AG10803 (cell line): ENCODE measurements around the gene ERAS.
"Not testable (repeated sequence)": the region's sequence is repeated elsewhere in the genome, so short reads cannot be mapped to it uniquely, and the experiment has no call there.

ENCODE experiments used
- DNase-seq: peaks from one replicate; pipeline ENCODE4 v3.0.0; 2010; ENCODE audit warnings: low read depth
- H3K4me3 ChIP-seq: 2 replicates; pipeline ENCODE4 v1.5.1; 2011; ENCODE audit warnings: mild to moderate bottlenecking, low read length, control low read depth
- CTCF ChIP-seq: conservative IDR thresholded peaks from 2 replicates; pipeline ENCODE4 v1.5.1; 2011; ENCODE audit warnings: mild to moderate bottlenecking, low read length, control low read depth, inconsistent platforms

ERAS gene

DNA sequence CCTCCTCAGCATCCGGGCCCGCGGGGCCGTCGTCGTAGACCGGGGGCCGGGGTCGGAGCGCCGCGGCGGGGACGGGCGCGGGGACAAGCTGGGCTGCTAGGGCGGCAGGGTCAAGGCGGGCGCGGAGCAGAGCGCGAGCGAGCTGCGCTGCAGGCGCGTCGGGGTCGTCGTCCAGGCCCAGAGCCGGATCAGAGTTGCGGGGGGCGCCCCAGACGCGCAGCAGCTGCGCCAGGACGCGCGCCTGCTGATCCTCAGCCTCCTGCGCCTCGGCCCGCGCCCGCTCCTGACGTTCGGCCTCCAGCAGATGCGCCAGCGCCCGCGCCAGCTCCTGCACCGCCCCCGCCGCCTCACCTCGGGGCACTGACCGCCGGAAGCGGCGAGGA is 5.6 kb downstream of the ERAS start:
- DNase-seq = no peak
- no peak overlapping the region for H3K4me3 ChIP-seq
- TF ChIP-seq CTCF = no peak

DNA sequence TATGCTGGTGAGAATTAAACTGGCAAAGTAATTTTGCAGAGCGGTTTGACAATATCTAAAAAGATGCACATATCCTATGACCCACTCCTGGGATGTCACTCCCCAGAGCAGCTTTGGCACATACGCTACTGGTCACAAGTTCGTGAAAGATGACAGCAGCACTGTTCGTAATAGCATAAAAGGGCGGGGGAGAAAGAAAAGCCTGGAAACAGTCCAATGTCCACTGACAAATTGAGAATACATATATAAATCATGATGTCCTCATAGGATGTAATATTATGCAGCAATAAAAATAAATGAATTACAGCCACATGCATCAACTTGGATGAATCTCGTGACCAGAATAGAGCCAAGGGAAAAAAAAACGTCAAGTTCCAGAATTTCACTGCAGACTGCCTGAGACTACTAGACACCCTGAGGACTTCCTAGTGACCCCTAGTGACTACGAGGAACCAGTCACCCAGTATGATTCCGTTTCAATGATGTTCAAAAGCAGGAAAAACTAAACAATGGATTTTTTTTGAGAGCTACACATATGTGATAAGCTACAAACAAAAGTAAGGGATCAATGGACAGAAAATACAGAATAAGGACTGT is 7.3 kb downstream of the ERAS start:
- DNase-seq = no peak
- H3K4me3 ChIP-seq = no peak overlapping the region

GRCh38 chrX:48834383-48834709 is 8.0 kb downstream of the ERAS start:
- no peak for TF ChIP-seq CTCF
- no peak overlapping the region for H3K4me3 ChIP-seq
- DNase-seq = no peak

More for the DNA sequence above, 7.3 kb downstream of the ERAS start:
- no peak for TF ChIP-seq CTCF

GRCh38 chrX:48835524-48836329 is 9.4 kb downstream of the ERAS start, which contains the start of gene PCSK1N:
Gene PCSK1N (minus strand): TSS chrX:48835610. CDS start chrX:48835532, 78 bp downstream.
- no peak within 1 kb of the TSS for H3K4me3 ChIP-seq
- no peak for DNase-seq
- TF ChIP-seq CTCF = no peak

DNA sequence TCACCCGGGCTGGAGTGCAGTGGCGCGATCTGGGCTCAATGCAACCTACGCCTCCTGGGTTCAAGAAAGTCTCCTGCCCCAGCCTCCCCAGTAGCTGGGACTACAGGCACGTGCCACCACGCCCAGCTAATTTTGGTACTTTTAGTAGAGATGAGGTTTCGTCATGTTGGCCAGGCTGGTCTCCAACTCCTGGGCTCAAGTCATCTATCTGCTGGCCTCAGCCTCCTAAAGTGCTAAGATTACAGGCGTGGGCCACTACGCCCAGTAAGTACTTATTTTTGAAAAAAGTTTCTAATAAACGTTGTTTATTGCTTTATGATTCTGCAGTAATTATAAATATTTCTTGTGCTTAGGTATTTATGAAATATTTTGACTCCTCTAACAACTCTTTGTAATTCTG is 13.4 kb downstream of the ERAS start:
- DNase-seq = no peak
- no peak overlapping the region for H3K4me3 ChIP-seq
- no peak for TF ChIP-seq CTCF

- no peak for TF ChIP-seq CTCF
- no peak overlapping the region for H3K4me3 ChIP-seq
- no peak for DNase-seq
Measured at GRCh38 chrX:48848847-48849246, 22.5 kb downstream of the ERAS start.

- TF ChIP-seq CTCF = no peak
- no peak for DNase-seq
- no peak overlapping the region for H3K4me3 ChIP-seq
Measured at GRCh38 chrX:48852857-48853256, 26.5 kb downstream of the ERAS start.

DNA sequence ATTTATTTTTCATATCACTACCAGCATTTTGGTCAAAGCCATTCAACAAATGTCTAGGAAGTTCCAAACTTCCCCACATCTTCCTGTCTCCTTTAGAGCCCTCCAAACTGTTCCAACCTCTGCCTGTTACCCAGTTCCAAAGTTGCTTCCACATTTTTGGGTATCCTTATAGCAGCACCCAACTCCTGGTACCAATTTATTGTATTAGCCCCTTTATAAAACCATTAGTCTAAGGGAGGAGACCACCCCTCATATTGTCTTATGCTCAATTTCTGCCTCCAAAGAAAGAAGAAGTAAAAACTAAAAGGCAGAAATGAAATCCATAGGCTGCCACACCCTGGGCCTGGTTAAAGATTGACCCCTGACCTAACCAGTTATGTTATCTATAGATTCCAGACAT is 27.2 kb downstream of the ERAS start:
- not testable (repeated sequence) for H3K4me3 ChIP-seq, DNase-seq

DNA sequence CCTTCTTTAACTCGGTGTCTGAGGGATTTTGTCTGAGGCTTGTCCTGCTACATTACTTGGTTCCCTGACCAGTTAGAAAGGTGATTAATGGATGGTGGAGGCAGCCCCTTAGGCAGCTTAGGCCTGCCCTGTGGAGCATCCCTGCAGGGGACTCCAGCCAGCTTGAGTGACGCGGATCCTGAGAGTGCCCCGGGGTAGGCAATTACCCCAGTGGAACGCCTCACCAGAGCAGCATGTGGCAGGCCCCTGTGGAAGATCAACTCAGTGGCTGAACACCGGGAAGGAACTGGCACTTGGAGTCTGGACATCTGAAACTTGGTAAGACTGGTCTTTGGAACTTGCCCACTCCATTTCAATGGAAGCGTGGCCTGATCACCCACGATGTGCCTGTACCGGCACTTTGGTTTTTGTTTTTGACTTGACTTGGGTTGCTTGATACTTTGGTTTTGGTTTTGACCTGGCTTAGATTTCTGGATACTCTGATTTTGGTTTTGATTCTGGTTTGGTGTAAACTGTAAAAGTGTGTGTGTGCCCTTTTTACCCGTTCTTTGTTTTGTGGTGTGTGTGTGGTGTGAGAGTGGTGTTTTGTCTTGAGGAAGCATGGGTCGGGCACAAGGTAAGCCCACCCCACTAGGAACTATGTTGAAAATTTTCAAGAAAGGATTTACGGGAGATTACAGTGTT is 27.9 kb downstream of the ERAS start:
- not testable (repeated sequence) for DNase-seq

More for the DNA sequence above, 27.9 kb downstream of the ERAS start:
- H3K4me3 ChIP-seq = not testable (repeated sequence)
